Measurements from ENCODE around the gene ADORA2A. TPM values are rescaled to one million over a fixed set of nuclear protein-coding genes. Genes with fewer than 3 reads are reported as not detected.
A peak's percentile ranks its signal among the peaks of the same experiment; 100 is the strongest.

The ADORA2A gene
- total and polyA plus RNA-seq, 11 donors, result 1.5 to 12.1 (median 4.5) TPM

- peak overlapping the region in 2 of 12 donors; percentile 3 to 41 for H3K27ac ChIP-seq
- peaks cover 0 to 5% (median 0%) of the 10 kb centered on the region in 12 donors for H3K9me3 ChIP-seq
- WGBS, 4 donors, result 74 to 94% (median 79%) methylated on average over 5 of the region's 5 CpGs
- ATAC-seq (no peak), DNase-seq (no peak)
- H3K27me3 ChIP-seq, result no peaks in the 10 kb centered on the region
- no peak for TF ChIP-seq CTCF (IDR thresholded peaks at IDR 0.05)
- no peak for TF ChIP-seq POLR2A (IDR thresholded peaks at IDR 0.05)
- H3K4me3 ChIP-seq, result no peak overlapping the region
- peaks cover 0 to 39% (median 20%) of the 10 kb centered on the region in 12 donors for H3K4me1 ChIP-seq
- no peaks in the 10 kb centered on the region for H3K36me3 ChIP-seq
- intact Hi-C loops (cut with DNase I), result loop anchor here in 2 of 10 donors (5.0 kb wide), 2 partner anchors 37 to 47 kb away; partner anchors contain the start of gene ADORA2A (in 1 of the 2)
Observed at GRCh38 chr22:24474649-24475255, 47.4 kb downstream of the ADORA2A start.

GRCh38 chr22:24481641-24482040 is 54.2 kb downstream of the ADORA2A start:
- ATAC-seq (no peak), DNase-seq (no peak)
- intact Hi-C loops (cut with DNase I), result loop anchor here in 7 of 10 donors (5.0 to 10.0 kb wide), 5 partner anchors 49 to 157 kb away; partner anchors contain the start of gene ADORA2A (in 2 of the 7)
- 80 to 89% (median 84%) methylated on average over 1 of the region's 1 CpG for WGBS, 4 donors
- no peak for TF ChIP-seq POLR2A (IDR thresholded peaks at IDR 0.05)
- no peak for TF ChIP-seq CTCF (IDR thresholded peaks at IDR 0.05)
- Histone ChIP-seq H3K27me3 (no peaks in the 10 kb centered on the region), H3K9me3 (no peaks in the 10 kb centered on the region), H3K4me1 (peaks cover 0 to 34% (median 5%) of the 10 kb centered on the region in 12 donors), H3K4me3 (no peak overlapping the region), H3K36me3 (no peaks in the 10 kb centered on the region), H3K27ac (no peak overlapping the region)

GRCh38 chr22:24482575-24482974 is 55.2 kb downstream of the ADORA2A start:
- 48 to 57% (median 54%) methylated on average over 3 of the region's 3 CpGs for WGBS, 4 donors
- ATAC-seq (peak in 2 of 4 donors; percentile 48 to 69), DNase-seq (no peak)
- Histone ChIP-seq H3K9me3 (no peaks in the 10 kb centered on the region), H3K27me3 (no peaks in the 10 kb centered on the region), H3K27ac (no peak overlapping the region), H3K4me1 (peaks cover 0 to 37% (median 5%) of the 10 kb centered on the region in 12 donors), H3K36me3 (no peaks in the 10 kb centered on the region), H3K4me3 (no peak overlapping the region)
- TF ChIP-seq POLR2A (IDR thresholded peaks at IDR 0.05) (no peak), CTCF (IDR thresholded peaks at IDR 0.05) (no peak)
- intact Hi-C loops (cut with DNase I), result loop anchor here in 7 of 10 donors (5.0 to 10.0 kb wide), 5 partner anchors 50 to 158 kb away; partner anchors contain the start of gene ADORA2A (in 2 of the 7)

- intact Hi-C loops (cut with DNase I), result loop anchor here in 7 of 10 donors (5.0 to 10.0 kb wide), 5 partner anchors 51 to 158 kb away; partner anchors contain the start of gene ADORA2A (in 2 of the 7)
- Histone ChIP-seq H3K36me3 (no peaks in the 10 kb centered on the region), H3K4me1 (peaks cover 0 to 37% (median 5%) of the 10 kb centered on the region in 12 donors), H3K27ac (no peak overlapping the region), H3K9me3 (no peaks in the 10 kb centered on the region), H3K27me3 (no peaks in the 10 kb centered on the region), H3K4me3 (no peak overlapping the region)
- ATAC-seq (no peak), DNase-seq (no peak)
- no peak for TF ChIP-seq CTCF (IDR thresholded peaks at IDR 0.05)
- no peak for TF ChIP-seq POLR2A (IDR thresholded peaks at IDR 0.05)
- 66 to 86% (median 78%) methylated on average over 2 of the region's 2 CpGs for WGBS, 4 donors
Observed at GRCh38 chr22:24482998-24483397, 55.6 kb downstream of the ADORA2A start.

Data from heart left ventricle (tissue), 16 donors.